Tibial artery (tissue), 4 donors: ENCODE measurements around the gene BDNF.

Experiments
- DNase-seq, 2 donors: peaks; one replicate each; pipeline ENCODE4 v3.0.0-alpha.2; 2019
- H3K27ac ChIP-seq, 2 donors: fragments of 200-600 bp; sonication (generic) in 1 of 2; 1 replicate in 1 of 2; 2 replicates in 1 of 2; pipeline ENCODE4 v1.5.1; 2018 to 2019; ENCODE audit warnings: mild to moderate bottlenecking in 1 of 2
- H3K27me3 ChIP-seq, 2 donors: fragments of 200-600 bp; sonication (generic) in 1 of 2; one replicate each; pipeline versions ENCODE4 v1.5.1 to v1.6.0; 2016 to 2019
- H3K36me3 ChIP-seq, 3 donors: fragments of 200-600 bp; sonication (generic) in 2 of 3; one replicate each; pipeline ENCODE4 v1.5.1; 2016 to 2019; ENCODE audit warnings: mild to moderate bottlenecking in 2 of 3
- H3K4me1 ChIP-seq, 4 donors: fragments of 200-600 bp; sonication (generic) in 2 of 4; 1 replicate in 3 of 4; 2 replicates in 1 of 4; pipeline ENCODE4 v1.5.1; 2016 to 2019
- H3K4me3 ChIP-seq, 2 donors: fragments of 200-600 bp; sonication (generic) in 1 of 2; 1 replicate in 1 of 2; 2 replicates in 1 of 2; pipeline ENCODE4 v1.5.1; 2018 to 2019; ENCODE audit warnings: mild to moderate bottlenecking in 2 of 2
- H3K9me3 ChIP-seq, 3 donors: fragments of 200-600 bp; sonication (generic) in 1 of 3; one replicate each; pipeline ENCODE4 v1.5.1; 2016 to 2019
- CTCF ChIP-seq, 2 experiments: fragments of 200-600 bp in 1 of 2; fragments of 450-650 bp in 1 of 2; IDR thresholded peaks; one replicate each; pipeline ENCODE4 v1.5.1; 2017 to 2019; ENCODE audit warnings: antibody characterized with exemption in 2 of 2, mild to moderate bottlenecking in 1 of 2, moderate library complexity in 1 of 2
- intact Hi-C: fragments of 100-400 bp; cut with DNase I; formaldehyde crosslinking; loops from one replicate; pipeline ENCODE4 v1.15.0; 2023; ENCODE audit warnings: low total_unique reads

BDNF gene

GRCh38 chr11:27722953-27723344 lies 22.7 kb upstream of the BDNF start:
- H3K36me3 ChIP-seq: no peaks in the 10 kb centered on the region
- no peak overlapping the region for H3K27ac ChIP-seq
- peaks cover 0 to 43% of the 10 kb centered on the region in 2 donors for H3K27me3 ChIP-seq
- intact Hi-C loops: no loop called here
- TF ChIP-seq CTCF (IDR thresholded peaks at IDR 0.05): no peak
- H3K4me3 ChIP-seq: peak overlapping the region; percentile 36 to 41
- no peaks in the 10 kb centered on the region for H3K9me3 ChIP-seq
- H3K4me1 ChIP-seq: peaks cover 0 to 41% (median 31%) of the 10 kb centered on the region in 4 donors
- no peak for DNase-seq

- no peak for DNase-seq
- H3K27me3 ChIP-seq: peaks cover 0 to 43% of the 10 kb centered on the region in 2 donors
- peak overlapping the region; percentile 36 to 41 for H3K4me3 ChIP-seq
- peaks cover 0 to 44% (median 36%) of the 10 kb centered on the region in 4 donors for H3K4me1 ChIP-seq
- no peak for TF ChIP-seq CTCF (IDR thresholded peaks at IDR 0.05)
- no peak overlapping the region for H3K27ac ChIP-seq
- no peaks in the 10 kb centered on the region for H3K36me3 ChIP-seq
- intact Hi-C loops: no loop called here
- H3K9me3 ChIP-seq: no peaks in the 10 kb centered on the region
These were observed 22.1 kb upstream of the BDNF start for GRCh38 chr11:27722117-27722952.

- Histone ChIP-seq H3K36me3 (no peaks in the 10 kb centered on the region), H3K27me3 (peaks cover 0 to 43% of the 10 kb centered on the region in 2 donors), H3K4me3 (peak overlapping the region; percentile 36 to 41), H3K9me3 (no peaks in the 10 kb centered on the region), H3K27ac (no peak overlapping the region), H3K4me1 (peaks cover 0 to 44% (median 36%) of the 10 kb centered on the region in 4 donors)
- no peak for TF ChIP-seq CTCF (IDR thresholded peaks at IDR 0.05)
- DNase-seq: no peak
- intact Hi-C loops: no loop called here
These were observed 21.2 kb upstream of the BDNF start for GRCh38 chr11:27721264-27722116.

GRCh38 chr11:27720277-27720830 lies 20.1 kb upstream of the BDNF start:
- Histone ChIP-seq H3K27me3 (peaks cover 0 to 43% of the 10 kb centered on the region in 2 donors), H3K4me1 (peaks cover 0 to 44% (median 36%) of the 10 kb centered on the region in 4 donors), H3K27ac (no peak overlapping the region), H3K4me3 (no peak overlapping the region), H3K9me3 (no peaks in the 10 kb centered on the region), H3K36me3 (no peaks in the 10 kb centered on the region)
- intact Hi-C loops: no loop called here
- no peak for DNase-seq
- TF ChIP-seq CTCF (IDR thresholded peaks at IDR 0.05): no peak

GRCh38 chr11:27719546-27719925 lies 19.3 kb upstream of the BDNF start:
- H3K9me3 ChIP-seq: no peaks in the 10 kb centered on the region
- H3K4me1 ChIP-seq: peaks cover 0 to 44% (median 36%) of the 10 kb centered on the region in 4 donors
- no peaks in the 10 kb centered on the region for H3K36me3 ChIP-seq
- peak overlapping the region in 1 of 2 donors; percentile 72 for H3K27ac ChIP-seq
- H3K4me3 ChIP-seq: peak overlapping the region; percentile 57 to 58
- intact Hi-C loops: no loop called here
- no peak for DNase-seq
- H3K27me3 ChIP-seq: peaks cover 0 to 50% of the 10 kb centered on the region in 2 donors
- no peak for TF ChIP-seq CTCF (IDR thresholded peaks at IDR 0.05)
